ENCODE results near the gene PIKFYVE.
"Not testable (repeated sequence)": the region's sequence is repeated elsewhere in the genome, so short reads cannot be mapped to it uniquely, and the experiment has no call there.

Gene PIKFYVE, protein sequence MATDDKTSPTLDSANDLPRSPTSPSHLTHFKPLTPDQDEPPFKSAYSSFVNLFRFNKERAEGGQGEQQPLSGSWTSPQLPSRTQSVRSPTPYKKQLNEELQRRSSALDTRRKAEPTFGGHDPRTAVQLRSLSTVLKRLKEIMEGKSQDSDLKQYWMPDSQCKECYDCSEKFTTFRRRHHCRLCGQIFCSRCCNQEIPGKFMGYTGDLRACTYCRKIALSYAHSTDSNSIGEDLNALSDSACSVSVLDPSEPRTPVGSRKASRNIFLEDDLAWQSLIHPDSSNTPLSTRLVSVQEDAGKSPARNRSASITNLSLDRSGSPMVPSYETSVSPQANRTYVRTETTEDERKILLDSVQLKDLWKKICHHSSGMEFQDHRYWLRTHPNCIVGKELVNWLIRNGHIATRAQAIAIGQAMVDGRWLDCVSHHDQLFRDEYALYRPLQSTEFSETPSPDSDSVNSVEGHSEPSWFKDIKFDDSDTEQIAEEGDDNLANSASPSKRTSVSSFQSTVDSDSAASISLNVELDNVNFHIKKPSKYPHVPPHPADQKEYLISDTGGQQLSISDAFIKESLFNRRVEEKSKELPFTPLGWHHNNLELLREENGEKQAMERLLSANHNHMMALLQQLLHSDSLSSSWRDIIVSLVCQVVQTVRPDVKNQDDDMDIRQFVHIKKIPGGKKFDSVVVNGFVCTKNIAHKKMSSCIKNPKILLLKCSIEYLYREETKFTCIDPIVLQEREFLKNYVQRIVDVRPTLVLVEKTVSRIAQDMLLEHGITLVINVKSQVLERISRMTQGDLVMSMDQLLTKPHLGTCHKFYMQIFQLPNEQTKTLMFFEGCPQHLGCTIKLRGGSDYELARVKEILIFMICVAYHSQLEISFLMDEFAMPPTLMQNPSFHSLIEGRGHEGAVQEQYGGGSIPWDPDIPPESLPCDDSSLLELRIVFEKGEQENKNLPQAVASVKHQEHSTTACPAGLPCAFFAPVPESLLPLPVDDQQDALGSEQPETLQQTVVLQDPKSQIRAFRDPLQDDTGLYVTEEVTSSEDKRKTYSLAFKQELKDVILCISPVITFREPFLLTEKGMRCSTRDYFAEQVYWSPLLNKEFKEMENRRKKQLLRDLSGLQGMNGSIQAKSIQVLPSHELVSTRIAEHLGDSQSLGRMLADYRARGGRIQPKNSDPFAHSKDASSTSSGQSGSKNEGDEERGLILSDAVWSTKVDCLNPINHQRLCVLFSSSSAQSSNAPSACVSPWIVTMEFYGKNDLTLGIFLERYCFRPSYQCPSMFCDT (N-terminal part only)

DNA sequence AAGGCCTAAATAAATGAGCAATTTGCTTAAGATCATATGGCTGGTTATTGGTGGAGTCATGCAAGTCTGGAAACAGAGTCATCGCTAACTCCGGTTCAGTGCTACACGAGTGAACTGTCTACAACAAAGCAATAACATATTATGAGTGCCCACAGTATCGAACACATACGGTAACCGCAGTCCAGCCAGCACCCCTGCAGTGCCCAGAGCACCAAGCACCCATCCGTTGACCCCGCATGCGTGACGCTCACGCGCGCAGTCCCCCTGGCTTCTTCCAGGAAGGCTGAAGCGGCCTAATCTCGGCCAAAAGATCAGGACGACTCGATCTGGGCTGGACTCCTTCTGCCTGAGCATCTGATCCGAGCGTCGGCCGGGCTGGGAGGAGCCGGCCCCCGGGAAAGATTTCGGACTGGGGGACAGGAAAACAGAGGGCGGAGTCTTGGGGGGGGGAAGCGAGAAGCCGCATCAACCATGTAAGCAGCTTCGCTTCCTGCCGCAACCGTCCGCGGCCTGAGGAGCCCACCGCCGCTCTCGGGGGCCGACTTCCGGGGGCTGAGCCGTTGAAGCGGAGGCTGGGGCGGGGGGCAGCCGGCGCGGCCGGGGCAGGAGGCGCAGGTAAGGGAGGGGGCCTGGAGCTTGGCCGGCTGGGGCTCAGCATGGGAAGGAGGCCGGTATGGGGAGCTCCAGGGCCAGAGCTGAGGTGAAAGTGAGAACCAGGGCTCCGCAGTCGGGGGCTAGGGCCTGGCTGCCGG lies at the start of gene PIKFYVE:
PIKFYVE (plus strand) TSS at position 455 of the 752 bp plus-strand sequence. CDS start 5,265 bp downstream, outside the sequence.
- DNase-seq: peak; percentile 96 to 97

DNA sequence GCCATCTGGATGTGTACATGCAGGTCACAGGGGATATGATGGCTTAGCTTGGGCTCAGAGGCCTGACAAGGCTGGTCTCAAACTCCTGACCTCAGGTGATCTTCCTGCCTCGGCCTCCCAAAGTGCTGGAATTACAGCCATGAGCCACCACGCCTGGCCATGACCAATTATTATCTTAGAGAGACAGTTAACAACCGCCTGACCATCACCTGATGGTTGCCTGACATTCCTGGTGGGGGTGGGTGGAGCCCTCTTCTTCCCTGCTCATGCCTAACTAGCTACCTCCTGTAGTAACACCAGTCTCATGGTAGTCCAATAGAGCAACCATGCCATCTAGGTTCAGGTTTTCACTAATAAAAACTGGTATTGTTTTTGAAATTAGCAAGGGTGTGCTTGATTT lies 44.2 kb upstream of the PIKFYVE start:
- not testable (repeated sequence) for DNase-seq

DNA sequence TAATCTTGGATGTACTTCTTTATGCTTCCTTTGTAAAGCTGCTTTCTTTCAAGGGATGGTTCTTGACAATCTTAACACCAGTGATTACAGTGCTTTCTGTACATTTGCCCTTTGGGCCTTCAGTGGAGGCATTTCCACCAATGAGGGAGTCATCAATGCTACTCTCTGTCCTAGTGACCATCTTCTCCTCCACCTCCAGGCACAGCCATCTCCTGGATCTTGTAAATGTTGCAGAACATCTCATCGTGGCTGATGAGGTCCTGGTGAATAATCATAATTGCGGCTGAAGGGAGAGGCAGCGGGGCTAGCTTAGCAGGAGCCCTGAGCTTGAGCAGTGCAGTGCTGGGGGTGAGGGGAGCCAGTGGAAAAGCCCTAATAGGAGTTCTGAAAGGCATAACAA lies 43.7 kb upstream of the PIKFYVE start:
- no peak for DNase-seq

GRCh38 chr2:208224802-208225201 lies 41.3 kb upstream of the PIKFYVE start:
- DNase-seq: no peak

- DNase-seq: no peak
These were observed 38.3 kb upstream of the PIKFYVE start for GRCh38 chr2:208227581-208228232.

DNA sequence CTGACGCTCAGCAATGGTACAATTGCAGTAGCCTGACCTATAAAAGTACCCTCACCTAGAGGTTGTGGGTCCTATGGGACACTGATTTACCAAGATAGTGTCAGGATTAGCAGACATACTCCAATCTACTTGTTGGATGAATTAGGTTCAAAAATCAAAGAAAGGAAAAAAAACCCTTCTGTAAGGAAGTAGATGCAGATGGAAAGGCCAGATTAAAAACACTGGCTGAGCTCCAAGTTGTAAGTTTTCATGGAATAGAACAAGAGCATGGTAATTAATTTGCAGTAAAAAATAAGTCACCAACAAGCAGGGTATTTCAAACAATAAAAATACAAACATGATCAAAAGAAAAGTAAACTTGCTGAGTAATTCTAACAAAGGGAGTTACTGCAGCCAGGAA lies 37.6 kb upstream of the PIKFYVE start:
- DNase-seq: no peak

DNA sequence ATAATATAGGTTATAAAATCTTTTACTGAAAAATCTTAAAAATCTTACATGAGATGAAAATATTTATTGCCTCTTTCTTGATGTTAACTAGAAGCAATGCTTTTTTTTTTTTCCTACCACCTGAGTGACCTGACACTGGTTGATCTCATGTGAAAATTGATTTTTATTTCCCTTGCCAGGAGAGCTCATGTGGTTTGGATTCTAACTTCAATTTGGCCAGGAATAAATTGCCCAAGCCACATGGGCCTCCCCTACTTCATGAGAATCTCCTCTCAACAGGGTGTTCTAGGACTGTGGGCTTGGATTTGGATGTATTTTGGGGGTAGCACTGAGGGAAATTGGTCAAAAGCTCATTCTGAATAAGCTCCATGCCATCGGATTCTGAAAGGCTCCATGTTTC lies 31.3 kb upstream of the PIKFYVE start:
- DNase-seq: no peak

- no peak for DNase-seq
These were observed 30.2 kb upstream of the PIKFYVE start for GRCh38 chr2:208235860-208236259.

DNA sequence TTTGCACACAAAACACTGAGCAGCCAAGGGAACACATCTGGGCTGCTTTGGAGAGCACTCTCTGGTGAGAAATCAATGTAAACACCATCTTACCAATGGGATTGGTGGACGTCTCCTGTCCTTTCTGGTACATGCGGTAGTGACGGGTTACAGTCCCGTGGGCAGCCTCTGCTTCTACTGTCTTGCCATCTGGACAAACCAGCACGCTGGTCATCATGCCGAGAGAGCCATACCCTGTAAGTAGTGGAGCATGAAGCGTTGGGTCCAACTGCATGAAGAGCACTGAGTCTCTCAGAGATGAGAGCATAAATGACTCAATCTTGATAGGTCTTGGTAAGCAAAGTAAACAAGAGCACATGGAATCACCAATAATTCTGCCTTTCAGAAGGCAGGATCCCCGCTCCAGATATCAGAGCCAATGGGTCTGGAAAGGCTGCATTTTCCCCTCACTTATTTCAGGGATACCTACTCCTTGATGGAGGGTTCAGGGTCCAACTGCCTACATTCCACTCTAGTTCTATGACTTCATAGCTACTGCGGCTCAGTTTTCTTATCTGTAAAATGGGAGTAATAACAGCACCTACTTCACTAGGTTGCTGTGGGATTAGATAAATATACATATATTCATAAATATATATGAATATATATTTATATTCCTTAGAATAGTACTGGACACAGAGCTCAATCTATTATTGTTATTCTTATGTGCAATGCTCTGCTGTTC lies 26.1 kb upstream of the PIKFYVE start:
- no peak for DNase-seq

DNA sequence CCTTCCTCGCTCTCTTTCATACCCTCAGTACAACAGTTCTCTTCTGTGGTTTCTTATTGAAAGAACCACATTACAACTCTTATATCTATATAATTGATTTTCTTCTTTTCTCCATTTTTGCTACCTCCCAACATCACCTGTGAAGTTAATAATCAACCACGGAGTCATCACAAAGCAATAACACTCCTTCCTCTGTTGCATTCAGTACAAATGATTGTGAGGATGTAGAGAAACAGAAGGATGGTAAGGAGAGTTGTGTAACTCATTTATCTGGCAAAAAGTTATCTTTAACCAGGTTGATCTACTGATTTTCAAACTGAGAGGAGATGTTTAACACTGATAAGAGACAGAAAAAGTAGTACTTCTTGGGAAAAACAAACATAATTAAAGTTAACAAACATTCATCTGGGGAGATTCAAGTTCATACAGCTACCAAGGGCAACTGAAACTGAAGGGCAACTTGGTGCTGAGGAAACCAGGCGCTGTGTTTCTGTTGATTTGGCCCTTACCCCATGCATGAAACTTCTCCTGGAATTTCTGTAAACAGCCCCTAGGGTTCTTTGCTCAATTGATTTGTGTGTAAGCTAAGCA lies 25.3 kb upstream of the PIKFYVE start:
- no peak for DNase-seq

- DNase-seq: no peak
These were observed 21.6 kb upstream of the PIKFYVE start for GRCh38 chr2:208244422-208244821.

GRCh38 chr2:208245746-208246145 lies 20.3 kb upstream of the PIKFYVE start:
- DNase-seq: no peak

DNA sequence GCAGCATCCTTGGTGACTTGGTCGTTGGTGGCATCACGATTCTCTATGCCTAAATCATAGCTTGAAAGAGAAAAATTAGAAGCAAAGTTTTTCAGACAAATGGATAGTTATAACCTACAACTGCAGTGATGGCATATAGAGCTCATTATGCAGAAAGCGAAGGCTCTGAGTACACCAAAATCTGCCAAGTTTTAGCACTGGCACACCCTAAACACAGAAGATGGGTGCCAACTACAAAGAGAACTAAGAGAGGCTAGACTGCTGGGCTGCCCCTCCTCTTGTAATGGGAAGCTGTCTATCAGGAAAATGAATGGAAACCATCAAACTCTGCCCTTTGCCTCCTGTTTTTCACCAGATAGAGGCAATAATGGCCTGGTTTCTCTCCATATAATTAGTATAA lies 17.5 kb upstream of the PIKFYVE start:
- no peak for DNase-seq

GRCh38 chr2:208249296-208249695 lies 16.8 kb upstream of the PIKFYVE start:
- DNase-seq: no peak

- DNase-seq: no peak
These were observed 15.7 kb upstream of the PIKFYVE start for GRCh38 chr2:208250388-208250787.

GRCh38 chr2:208251098-208251497 lies 15.0 kb upstream of the PIKFYVE start:
- DNase-seq: no peak

- DNase-seq: no peak
These were observed 13.2 kb upstream of the PIKFYVE start for GRCh38 chr2:208252716-208253492.

- DNase-seq: no peak
These were observed 12.4 kb upstream of the PIKFYVE start for GRCh38 chr2:208253600-208254117.

GRCh38 chr2:208254118-208254870 lies 11.8 kb upstream of the PIKFYVE start:
- peak in 1 of 2 experiments; percentile 69 for DNase-seq
